RWPE2 (cell line): ENCODE results near the gene YARS2.

Experiments
- ATAC-seq: fragments of 200-7000 bp; cut with Tn5 transposase; 3 replicates; pipeline ENCODE4 v1.9.1; 2021; ENCODE audit warnings: low read depth
- DNase-seq: peaks from one replicate; pipeline ENCODE4 v3.0.0-alpha.2; 2020; ENCODE audit warnings: low spot score
- H3K27ac ChIP-seq: fragments of 450-650 bp; 2 replicates; pipeline ENCODE4 v1.5.1; 2017; ENCODE audit warnings: mild to moderate bottlenecking; ENCODE audit not compliant: poor library complexity, severe bottlenecking
- H3K27me3 ChIP-seq: fragments of 250-450 bp; sonication (Bioruptor Pico); 2 replicates; pipeline ENCODE4 v1.5.1; 2021; ENCODE audit warnings: mild to moderate bottlenecking, moderate library complexity; ENCODE audit not compliant: insufficient read depth, poor library complexity, severe bottlenecking
- H3K36me3 ChIP-seq: fragments of 250-450 bp; sonication (Bioruptor Pico); 2 replicates; pipeline ENCODE4 v1.5.1; 2020; ENCODE audit warnings: low read depth, mild to moderate bottlenecking, moderate library complexity
- H3K4me1 ChIP-seq: fragments of 250-450 bp; sonication (Bioruptor Pico); 2 replicates; pipeline ENCODE4 v1.5.1; 2021; ENCODE audit warnings: mild to moderate bottlenecking, moderate library complexity; ENCODE audit not compliant: insufficient read depth, poor library complexity, severe bottlenecking
- H3K4me3 ChIP-seq: fragments of 250-450 bp; sonication (Bioruptor Pico); 2 replicates; pipeline ENCODE4 v1.5.1; 2021; ENCODE audit warnings: mild to moderate bottlenecking, moderate library complexity; ENCODE audit not compliant: severe bottlenecking
- H3K9me3 ChIP-seq: fragments of 250-450 bp; sonication (Bioruptor Pico); 2 replicates; pipeline ENCODE4 v1.5.1; 2021; ENCODE audit warnings: mild to moderate bottlenecking, moderate library complexity; ENCODE audit not compliant: severe bottlenecking
- CTCF ChIP-seq: fragments of 450-650 bp; IDR thresholded peaks from one replicate; pipeline ENCODE4 v1.5.1; 2017; ENCODE audit warnings: mild to moderate bottlenecking, moderate library complexity; ENCODE audit not compliant: poor library complexity, severe bottlenecking

YARS2 gene

GRCh38 chr12:32780071-32780470 is 24.4 kb upstream of the YARS2 start:
- no peak for TF ChIP-seq CTCF
- Histone ChIP-seq H3K4me1 (peaks cover 3% of the 10 kb centered on the region), H3K4me3 (no peak overlapping the region), H3K9me3 (no peaks in the 10 kb centered on the region), H3K27ac (no peak overlapping the region), H3K27me3 (no peaks in the 10 kb centered on the region), H3K36me3 (no peaks in the 10 kb centered on the region)
- DNase-seq (no peak), ATAC-seq (no peak)

- Histone ChIP-seq H3K27me3 (no peaks in the 10 kb centered on the region), H3K4me1 (peaks cover 3% of the 10 kb centered on the region), H3K4me3 (no peak overlapping the region), H3K9me3 (no peaks in the 10 kb centered on the region), H3K36me3 (no peaks in the 10 kb centered on the region), H3K27ac (no peak overlapping the region)
- ATAC-seq: no peak
- no peak for DNase-seq
- TF ChIP-seq CTCF: no peak
Observed at GRCh38 chr12:32777691-32778175, 22.0 kb upstream of the YARS2 start.

- Histone ChIP-seq H3K4me3 (no peak overlapping the region), H3K9me3 (no peaks in the 10 kb centered on the region), H3K27me3 (no peaks in the 10 kb centered on the region), H3K4me1 (peaks cover 3% of the 10 kb centered on the region), H3K27ac (no peak overlapping the region), H3K36me3 (no peaks in the 10 kb centered on the region)
- DNase-seq: no peak
- ATAC-seq: no peak
- TF ChIP-seq CTCF: no peak
Observed at GRCh38 chr12:32777159-32777558, 21.5 kb upstream of the YARS2 start.

GRCh38 chr12:32776258-32776657 is 20.6 kb upstream of the YARS2 start:
- Histone ChIP-seq H3K36me3 (no peaks in the 10 kb centered on the region), H3K27ac (peak overlapping the region; percentile 18), H3K4me1 (peaks cover 3% of the 10 kb centered on the region), H3K27me3 (no peaks in the 10 kb centered on the region), H3K9me3 (no peaks in the 10 kb centered on the region), H3K4me3 (no peak overlapping the region)
- ATAC-seq: peak; percentile 90
- no peak for DNase-seq
- TF ChIP-seq CTCF: no peak

- Histone ChIP-seq H3K9me3 (no peaks in the 10 kb centered on the region), H3K27me3 (no peaks in the 10 kb centered on the region), H3K4me1 (no peaks in the 10 kb centered on the region), H3K36me3 (no peaks in the 10 kb centered on the region), H3K4me3 (no peak overlapping the region), H3K27ac (no peak overlapping the region)
- ATAC-seq (no peak), DNase-seq (no peak)
- TF ChIP-seq CTCF: no peak
Observed at GRCh38 chr12:32773691-32774090, 18.0 kb upstream of the YARS2 start.
